Adipocyte (in vitro differentiated cells): Measurements from ENCODE around the gene DNPH1.

Experiments
- DNase-seq: peaks from one replicate; pipeline ENCODE4 v3.0.0-alpha.2; 2015; ENCODE audit warnings: low read depth
- H3K27me3 ChIP-seq: replicated peaks from 2 replicates; pipeline ENCODE4 v1.7.0; 2013; ENCODE audit warnings: mild to moderate bottlenecking, low read length, moderate library complexity; ENCODE audit not compliant: control insufficient read depth, insufficient read depth
- H3K36me3 ChIP-seq: 2 replicates; pipeline ENCODE4 v1.7.0; 2013; ENCODE audit warnings: low read length, mild to moderate bottlenecking, moderate library complexity; ENCODE audit not compliant: control insufficient read depth, insufficient read depth, severe bottlenecking
- H3K4me1 ChIP-seq: 2 replicates; pipeline ENCODE4 v1.7.0; 2013; ENCODE audit warnings: mild to moderate bottlenecking, low read length, moderate library complexity; ENCODE audit not compliant: control insufficient read depth, insufficient read depth
- H3K4me3 ChIP-seq: 2 replicates; pipeline ENCODE4 v1.7.0; 2013; ENCODE audit warnings: mild to moderate bottlenecking, low read length, moderate library complexity
- H3K9ac ChIP-seq: 2 replicates; pipeline ENCODE4 v1.7.0; 2013; ENCODE audit warnings: mild to moderate bottlenecking, low read length, moderate library complexity
- H3K9me3 ChIP-seq: 2 replicates; pipeline ENCODE4 v1.7.0; 2013; ENCODE audit warnings: mild to moderate bottlenecking, low read length, moderate library complexity; ENCODE audit not compliant: control insufficient read depth

DNPH1 gene

GRCh38 chr6:43219814-43220213, 9.5 kb downstream of the DNPH1 start:
- H3K4me3 ChIP-seq, result no peak overlapping the region
- H3K4me1 ChIP-seq, result no peaks in the 10 kb centered on the region
- H3K36me3 ChIP-seq, result peaks cover 46% of the 10 kb centered on the region
- no peak for DNase-seq
- no peaks in the 10 kb centered on the region for H3K27me3 ChIP-seq
- no peak overlapping the region for H3K9ac ChIP-seq
- H3K9me3 ChIP-seq, result no peaks in the 10 kb centered on the region

- DNase-seq, result no peak
- peaks cover 41% of the 10 kb centered on the region for H3K36me3 ChIP-seq
Measured at GRCh38 chr6:43219119-43219518, 10.2 kb downstream of the DNPH1 start.

GRCh38 chr6:43217351-43217750, 11.9 kb downstream of the DNPH1 start:
- Histone ChIP-seq H3K9ac (no peak overlapping the region), H3K9me3 (no peaks in the 10 kb centered on the region), H3K4me1 (no peaks in the 10 kb centered on the region), H3K27me3 (no peaks in the 10 kb centered on the region), H3K36me3 (peaks cover 38% of the 10 kb centered on the region), H3K4me3 (no peak overlapping the region)
- DNase-seq, result no peak

More at GRCh38 chr6:43219119-43219518, 10.2 kb downstream of the DNPH1 start:
- no peaks in the 10 kb centered on the region for H3K4me1 ChIP-seq
- H3K9ac ChIP-seq, result no peak overlapping the region
- H3K27me3 ChIP-seq, result no peaks in the 10 kb centered on the region
- no peak overlapping the region for H3K4me3 ChIP-seq
- no peaks in the 10 kb centered on the region for H3K9me3 ChIP-seq

GRCh38 chr6:43216200-43216599, 13.1 kb downstream of the DNPH1 start:
- Histone ChIP-seq H3K4me3 (no peak overlapping the region), H3K36me3 (peaks cover 38% of the 10 kb centered on the region)

GRCh38 chr6:43215066-43215465, 14.2 kb downstream of the DNPH1 start:
- Histone ChIP-seq H3K27me3 (no peaks in the 10 kb centered on the region), H3K4me1 (no peaks in the 10 kb centered on the region), H3K9me3 (no peaks in the 10 kb centered on the region), H3K9ac (no peak overlapping the region), H3K4me3 (no peak overlapping the region), H3K36me3 (peaks cover 38% of the 10 kb centered on the region)
- DNase-seq, result no peak

More at GRCh38 chr6:43216200-43216599, 13.1 kb downstream of the DNPH1 start:
- H3K9ac ChIP-seq, result no peak overlapping the region
- H3K4me1 ChIP-seq, result no peaks in the 10 kb centered on the region
- DNase-seq, result no peak
- H3K9me3 ChIP-seq, result no peaks in the 10 kb centered on the region
- H3K27me3 ChIP-seq, result no peaks in the 10 kb centered on the region

- no peak for DNase-seq
- no peaks in the 10 kb centered on the region for H3K27me3 ChIP-seq
- H3K9ac ChIP-seq, result no peak overlapping the region
- no peak overlapping the region for H3K4me3 ChIP-seq
- no peaks in the 10 kb centered on the region for H3K4me1 ChIP-seq
- H3K36me3 ChIP-seq, result peaks cover 38% of the 10 kb centered on the region
- H3K9me3 ChIP-seq, result no peaks in the 10 kb centered on the region
Measured at GRCh38 chr6:43213431-43213830, 15.8 kb downstream of the DNPH1 start.

- H3K4me3 ChIP-seq, result no peak overlapping the region
- no peaks in the 10 kb centered on the region for H3K4me1 ChIP-seq
- no peak for DNase-seq
- no peak overlapping the region for H3K9ac ChIP-seq
- peaks cover 35% of the 10 kb centered on the region for H3K36me3 ChIP-seq
- no peaks in the 10 kb centered on the region for H3K9me3 ChIP-seq
- no peaks in the 10 kb centered on the region for H3K27me3 ChIP-seq
Measured at GRCh38 chr6:43211955-43212354, 17.3 kb downstream of the DNPH1 start.

GRCh38 chr6:43207286-43207685, 22.0 kb downstream of the DNPH1 start:
- no peak for DNase-seq
- Histone ChIP-seq H3K9ac (no peak overlapping the region), H3K9me3 (peaks cover 5% of the 10 kb centered on the region), H3K36me3 (peaks cover 18% of the 10 kb centered on the region), H3K27me3 (no peaks in the 10 kb centered on the region), H3K4me3 (no peak overlapping the region), H3K4me1 (peaks cover 4% of the 10 kb centered on the region)

GRCh38 chr6:43205849-43206248, 23.4 kb downstream of the DNPH1 start:
- DNase-seq, result no peak
- peaks cover 21% of the 10 kb centered on the region for H3K36me3 ChIP-seq
- H3K4me3 ChIP-seq, result no peak overlapping the region
- H3K27me3 ChIP-seq, result no peaks in the 10 kb centered on the region
- H3K9me3 ChIP-seq, result peaks cover 5% of the 10 kb centered on the region
- no peak overlapping the region for H3K9ac ChIP-seq
- peaks cover 4% of the 10 kb centered on the region for H3K4me1 ChIP-seq

GRCh38 chr6:43204271-43205105, 24.8 kb downstream of the DNPH1 start:
- H3K9me3 ChIP-seq, result peaks cover 5% of the 10 kb centered on the region
- H3K27me3 ChIP-seq, result no peaks in the 10 kb centered on the region
- H3K36me3 ChIP-seq, result peaks cover 32% of the 10 kb centered on the region
- no peak overlapping the region for H3K4me3 ChIP-seq
- H3K9ac ChIP-seq, result no peak overlapping the region
- peaks cover 4% of the 10 kb centered on the region for H3K4me1 ChIP-seq
- no peak for DNase-seq

- Histone ChIP-seq H3K27me3 (no peaks in the 10 kb centered on the region), H3K4me3 (no peak overlapping the region), H3K4me1 (peaks cover 4% of the 10 kb centered on the region), H3K36me3 (peaks cover 33% of the 10 kb centered on the region), H3K9ac (no peak overlapping the region), H3K9me3 (peaks cover 5% of the 10 kb centered on the region)
- DNase-seq, result no peak
Measured at GRCh38 chr6:43203718-43204095, 25.6 kb downstream of the DNPH1 start.
